Lung (tissue), 12 donors: ENCODE results near the gene ZYG11A. TPM values are rescaled to one million over a fixed set of nuclear protein-coding genes. Genes with fewer than 3 reads are reported as not detected.

ENCODE experiments used
- ATAC-seq: fragments of 200-7000 bp; cut with Tn5 transposase; one replicate; pipeline ENCODE4 v1.9.1; 2020; ENCODE audit warnings: moderate number of reproducible peaks; ENCODE audit not compliant: insufficient read depth, low FRiP score
- DNase-seq, 3 donors: peaks; one replicate each; pipeline ENCODE4 v3.0.0-alpha.2; 2013 to 2017
- H3K27ac ChIP-seq, 2 donors: one replicate each; pipeline ENCODE4 v1.5.1; 2013; ENCODE audit warnings: mild to moderate bottlenecking in 2 of 2, moderate library complexity in 2 of 2, control low read depth in 1 of 2, inconsistent platforms in 1 of 2, low read depth in 1 of 2, low read length in 1 of 2
- H3K27me3 ChIP-seq, 3 donors: one replicate each; pipeline ENCODE4 v1.5.1; 2013; ENCODE audit warnings: low read length in 2 of 3; ENCODE audit not compliant: control insufficient read depth in 3 of 3, insufficient read depth in 3 of 3
- H3K36me3 ChIP-seq, 4 donors: one replicate each; pipeline ENCODE4 v1.5.1; 2013; ENCODE audit warnings: low read length in 4 of 4, mild to moderate bottlenecking in 1 of 4, moderate library complexity in 1 of 4; ENCODE audit not compliant: control insufficient read depth in 4 of 4, insufficient read depth in 4 of 4
- H3K4me1 ChIP-seq, 5 donors: one replicate each; pipeline ENCODE4 v1.5.1; 2013; ENCODE audit warnings: low read length in 5 of 5, mild to moderate bottlenecking in 2 of 5, moderate library complexity in 1 of 5; ENCODE audit not compliant: control insufficient read depth in 5 of 5, insufficient read depth in 5 of 5
- H3K4me3 ChIP-seq: one replicate; pipeline ENCODE4 v1.5.1; 2013; ENCODE audit warnings: mild to moderate bottlenecking, control low read depth, moderate library complexity
- H3K9ac ChIP-seq, 2 donors: one replicate each; pipeline ENCODE4 v1.5.1; 2013; ENCODE audit warnings: low read length in 2 of 2, control low read depth in 1 of 2; ENCODE audit not compliant: insufficient read depth in 1 of 2
- H3K9me3 ChIP-seq, 4 donors: one replicate each; pipeline ENCODE4 v1.5.1; 2013; ENCODE audit warnings: low read length in 3 of 4, mild to moderate bottlenecking in 1 of 4, moderate library complexity in 1 of 4; ENCODE audit not compliant: control insufficient read depth in 4 of 4, insufficient read depth in 3 of 4
- CTCF ChIP-seq: IDR thresholded peaks from 2 replicates; pipeline ENCODE4 v1.5.1; 2012; ENCODE audit warnings: mild to moderate bottlenecking; ENCODE audit errors: control extremely low read depth, extremely low read depth
- WGBS, 2 donors: extraction: QIAGEN DNeasy Blood & Tissue Kit; methylation state at CpG; one replicate each; pipeline ENCODE4 v1.1.7; 2013; 5-methylcytosine and 5-hydroxymethylcytosine counted together
- polyA plus RNA-seq, 2 donors: library from polyadenylated mRNA; stranded (reverse); fragments of 200-250 nt; gene quantifications; one replicate each; pipeline ENCODE4 v1.2.1, GENCODE V29; 2013
- total RNA-seq, 2 donors: library from RNA; depleted of rRNA in 1 of 2; stranded (reverse); fragments of >200 nt in 1 of 2; gene quantifications; one replicate each; pipeline ENCODE4 v1.2.1, GENCODE V29; 2014 to 2021
- donor health status: control.
- donor health status: control.
- donor health status: Bipolar disorder and iron deficiency.
- donor health status: healthy.
- donor health status: DM: yes; HTN: yes; CAD: no.

The ZYG11A gene
- total and polyA plus RNA-seq, 4 donors = 0.01 to 0.20 (median 0.15) TPM; not detected in 1

- peaks cover 0 to 1% (median 0%) of the 10 kb centered on the region in 4 donors for H3K36me3 ChIP-seq
- 87 to 90% methylated on average over 6 of the region's 6 CpGs for WGBS, 2 donors
- peaks cover 0 to 17% (median 5%) of the 10 kb centered on the region in 5 donors for H3K4me1 ChIP-seq
- no peak overlapping the region for H3K9ac ChIP-seq
- H3K27me3 ChIP-seq = no peaks in the 10 kb centered on the region
- ATAC-seq (no peak), DNase-seq (no peak)
- no peak overlapping the region for H3K4me3 ChIP-seq
- no peaks in the 10 kb centered on the region for H3K9me3 ChIP-seq
- no peak for TF ChIP-seq CTCF
- H3K27ac ChIP-seq = no peak overlapping the region
Measured at GRCh38 chr1:52918201-52918600, 75.6 kb downstream of the ZYG11A start.

GRCh38 chr1:52919051-52919722 lies 76.6 kb downstream of the ZYG11A start:
- H3K27ac ChIP-seq = peak overlapping the region; percentile 26 to 42
- H3K9me3 ChIP-seq = no peaks in the 10 kb centered on the region
- no peak overlapping the region for H3K9ac ChIP-seq
- H3K4me3 ChIP-seq = no peak overlapping the region
- no peak for TF ChIP-seq CTCF
- WGBS, 2 donors = 92 to 94% methylated on average over 7 of the region's 7 CpGs
- no peaks in the 10 kb centered on the region for H3K36me3 ChIP-seq
- H3K27me3 ChIP-seq = peaks cover 0 to 2% (median 0%) of the 10 kb centered on the region in 3 donors
- no peak for DNase-seq
- no peak for ATAC-seq
- H3K4me1 ChIP-seq = peaks cover 0 to 17% (median 5%) of the 10 kb centered on the region in 5 donors

GRCh38 chr1:52919723-52920483 lies 77.3 kb downstream of the ZYG11A start:
- H3K9ac ChIP-seq = no peak overlapping the region
- no peak for DNase-seq
- no peak for TF ChIP-seq CTCF

More at GRCh38 chr1:52919723-52920483, 77.3 kb downstream of the ZYG11A start:
- Histone ChIP-seq H3K36me3 (no peaks in the 10 kb centered on the region), H3K27ac (peak overlapping the region in 1 of 2 donors; percentile 42), H3K4me3 (no peak overlapping the region), H3K4me1 (peaks cover 0 to 17% (median 5%) of the 10 kb centered on the region in 5 donors), H3K27me3 (peaks cover 0 to 2% (median 0%) of the 10 kb centered on the region in 3 donors), H3K9me3 (no peaks in the 10 kb centered on the region)
- 86 to 89% methylated on average over 10 of the region's 10 CpGs for WGBS, 2 donors
- ATAC-seq = no peak
